Islet of Langerhans (tissue), 1 donor: ENCODE measurements around the gene LTB4R2.
"Not testable (repeated sequence)": the region's sequence is repeated elsewhere in the genome, so short reads cannot be mapped to it uniquely, and the experiment has no call there.

Experiments used
- FAIRE-seq: peaks from one replicate; lab custom pipeline; 2011; peaks lifted over from hg19 to GRCh38; lab: Jason Lieb, UNC

The LTB4R2 gene

DNA sequence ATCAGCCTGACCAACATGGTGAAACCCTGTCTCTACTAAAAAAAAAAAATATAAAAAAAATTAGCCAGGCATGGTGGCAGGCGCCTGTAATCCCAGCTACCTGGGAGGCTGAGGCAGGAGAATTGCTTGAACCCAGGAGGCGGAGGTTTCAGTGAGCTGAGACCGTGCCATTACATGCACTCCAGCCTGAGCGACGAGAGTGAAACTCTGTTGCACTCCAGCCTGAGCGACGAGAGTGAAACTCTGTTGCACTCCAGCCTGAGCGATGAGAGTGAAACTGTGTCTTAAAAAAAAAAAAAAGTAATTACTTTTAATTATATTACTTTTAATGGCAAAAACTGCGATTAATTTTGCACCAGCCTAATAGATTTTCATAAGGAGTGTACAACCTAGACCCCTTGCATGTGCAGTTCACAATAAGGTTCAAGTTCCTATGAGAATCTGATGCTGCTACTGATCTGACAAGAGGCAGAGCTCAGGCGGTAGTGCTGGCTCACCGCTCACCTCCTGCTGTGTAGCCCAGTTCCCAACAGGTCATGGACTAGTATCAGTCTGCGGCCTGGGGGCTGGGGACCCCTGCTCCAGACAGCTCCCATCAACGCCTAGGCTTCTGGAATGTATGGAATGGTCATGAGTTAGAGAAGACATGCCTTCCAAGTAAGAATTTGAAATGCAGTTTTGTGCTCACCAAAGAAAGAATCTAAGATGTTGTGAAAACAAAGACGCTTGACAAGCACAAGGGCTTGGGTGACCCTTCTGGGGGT, 11.5 kb downstream of the LTB4R2 start:
- no peak for FAIRE-seq

- FAIRE-seq: no peak
These were observed 12.7 kb downstream of the LTB4R2 start for GRCh38 chr14:24322672-24323071.

DNA sequence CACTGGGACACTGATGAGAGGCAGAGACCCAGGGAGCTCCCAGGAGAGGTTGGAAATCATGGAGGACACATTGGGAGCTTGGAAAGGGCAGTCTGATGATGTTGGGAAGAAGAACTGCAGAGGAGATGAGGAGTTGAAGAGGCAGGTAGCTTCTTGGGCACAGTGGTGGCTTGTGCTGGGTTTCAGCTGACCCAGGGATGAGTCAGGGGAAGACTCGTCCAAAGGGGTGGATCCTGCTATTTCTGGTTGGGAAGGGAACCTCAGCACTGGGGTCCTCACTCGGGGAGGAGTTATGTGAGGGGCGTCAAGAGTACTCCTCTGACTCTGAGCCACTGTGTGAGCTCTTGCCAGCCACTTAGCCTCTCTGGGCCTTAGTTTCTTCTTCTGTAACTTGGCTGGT, 13.4 kb downstream of the LTB4R2 start:
- FAIRE-seq: no peak

- FAIRE-seq: no peak
These were observed 14.1 kb downstream of the LTB4R2 start for GRCh38 chr14:24324024-24324423.

DNA sequence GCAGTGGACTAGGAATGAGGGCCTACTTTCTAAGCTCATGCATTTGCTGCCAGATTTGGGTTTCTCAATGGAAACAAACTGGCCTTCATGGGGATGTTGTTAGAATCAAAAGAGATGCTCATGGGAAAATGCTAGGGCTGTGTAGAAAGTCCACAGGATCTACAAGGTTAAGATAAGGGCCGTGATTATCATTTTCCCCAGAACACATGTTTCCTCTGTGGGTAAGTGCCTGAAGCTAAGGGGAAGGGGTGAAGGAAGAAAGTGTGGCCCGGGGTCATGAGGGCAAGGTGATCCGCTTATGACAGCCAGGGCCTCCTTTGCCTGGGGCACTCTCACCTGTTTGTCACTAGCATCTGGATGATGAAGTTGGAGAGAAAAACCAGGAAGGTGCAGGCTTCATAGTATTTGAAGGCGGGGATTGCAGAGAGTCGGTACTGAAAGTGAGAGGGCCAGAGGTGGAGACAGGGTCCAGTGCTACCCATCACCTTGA, 15.1 kb downstream of the LTB4R2 start:
- no peak for FAIRE-seq

DNA sequence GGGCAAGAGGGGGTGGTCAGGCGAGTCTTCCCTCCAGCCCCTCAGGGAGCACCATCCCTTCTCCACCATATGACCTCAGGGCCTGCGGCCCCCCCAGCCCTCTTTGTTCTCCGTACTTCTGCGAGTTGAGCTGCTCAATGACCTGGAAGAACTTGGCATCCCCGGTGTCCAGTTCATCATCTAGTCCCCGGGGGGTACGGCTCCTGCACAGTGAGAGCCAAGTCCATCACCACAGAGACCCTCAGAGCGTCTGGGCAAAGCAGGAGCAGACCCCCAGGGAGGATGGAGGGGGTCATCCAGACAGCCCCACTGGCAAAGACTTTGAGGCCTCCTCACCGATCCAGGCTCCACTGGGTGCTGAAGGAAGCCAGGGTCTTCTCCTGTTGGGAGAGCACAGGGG, 16.0 kb downstream of the LTB4R2 start:
- no peak for FAIRE-seq

DNA sequence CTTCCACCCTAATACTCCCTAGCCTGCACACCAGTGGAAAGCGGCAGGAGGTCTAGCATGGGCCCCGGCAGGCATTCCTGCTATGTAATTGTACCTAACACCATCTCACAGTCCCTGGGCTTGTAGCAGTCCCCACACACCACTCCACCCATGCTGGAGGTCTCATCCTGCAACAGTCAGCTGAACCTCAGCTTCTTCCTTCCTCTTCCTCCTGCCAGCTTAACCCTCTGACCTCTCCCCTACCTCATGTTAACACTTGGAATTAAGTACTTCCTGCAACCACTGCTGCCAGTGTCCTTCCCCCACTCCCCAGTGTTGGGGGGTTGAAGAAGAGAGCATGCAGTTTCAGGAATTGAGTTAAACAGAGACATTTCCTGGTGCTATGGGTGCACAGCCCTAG, 17.4 kb downstream of the LTB4R2 start:
- no peak for FAIRE-seq

DNA sequence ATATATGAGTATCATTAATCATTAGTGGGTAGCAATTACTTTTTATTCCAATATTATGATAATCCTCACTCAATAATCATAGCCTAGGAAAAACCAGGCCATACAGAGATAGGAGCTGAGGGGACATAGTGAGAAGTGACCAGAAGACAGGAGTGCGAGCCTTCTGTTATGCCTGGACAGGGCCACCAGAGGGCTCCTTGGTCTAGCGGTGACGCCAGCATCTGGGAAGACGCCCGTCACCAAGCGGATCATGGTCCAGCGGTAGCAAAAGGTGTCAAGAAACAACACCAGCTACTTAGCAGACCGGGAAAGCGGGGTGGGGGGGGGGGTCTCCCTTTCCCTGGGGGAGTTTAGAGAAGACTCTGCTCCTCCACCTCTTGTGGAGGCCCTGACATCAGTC, 18.0 kb downstream of the LTB4R2 start:
- not testable (repeated sequence) for FAIRE-seq

DNA sequence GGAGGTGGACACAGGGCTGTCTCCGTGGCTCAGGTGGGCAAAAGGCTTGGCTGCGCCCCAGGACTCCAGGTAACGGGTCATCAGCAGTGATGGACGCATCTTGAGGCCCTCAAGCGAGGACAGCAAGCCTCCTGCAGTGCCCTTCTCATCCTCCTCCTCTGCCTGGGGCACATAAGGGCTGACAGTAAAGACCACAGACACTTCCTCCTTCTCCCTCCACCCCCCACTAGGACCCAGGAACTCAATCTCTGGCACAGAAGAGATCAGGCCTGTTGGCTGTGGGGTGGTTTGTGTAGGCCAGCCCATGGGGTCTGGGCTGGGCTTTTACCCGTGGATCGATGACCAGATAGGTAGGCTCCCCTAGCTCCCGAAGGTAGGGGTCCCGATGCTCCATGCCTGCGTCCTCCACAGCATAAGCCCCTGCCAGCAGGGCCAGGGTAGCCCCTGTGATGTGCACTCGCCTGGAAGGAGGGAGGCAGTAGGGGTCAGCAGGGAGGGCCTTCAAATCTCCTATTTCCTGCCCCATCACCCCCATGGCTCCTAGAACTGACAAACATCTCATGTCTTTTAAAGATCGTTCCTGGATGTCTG, 19.2 kb downstream of the LTB4R2 start:
- FAIRE-seq: no peak

GRCh38 chr14:24329736-24330135, 19.8 kb downstream of the LTB4R2 start:
- FAIRE-seq: no peak

DNA sequence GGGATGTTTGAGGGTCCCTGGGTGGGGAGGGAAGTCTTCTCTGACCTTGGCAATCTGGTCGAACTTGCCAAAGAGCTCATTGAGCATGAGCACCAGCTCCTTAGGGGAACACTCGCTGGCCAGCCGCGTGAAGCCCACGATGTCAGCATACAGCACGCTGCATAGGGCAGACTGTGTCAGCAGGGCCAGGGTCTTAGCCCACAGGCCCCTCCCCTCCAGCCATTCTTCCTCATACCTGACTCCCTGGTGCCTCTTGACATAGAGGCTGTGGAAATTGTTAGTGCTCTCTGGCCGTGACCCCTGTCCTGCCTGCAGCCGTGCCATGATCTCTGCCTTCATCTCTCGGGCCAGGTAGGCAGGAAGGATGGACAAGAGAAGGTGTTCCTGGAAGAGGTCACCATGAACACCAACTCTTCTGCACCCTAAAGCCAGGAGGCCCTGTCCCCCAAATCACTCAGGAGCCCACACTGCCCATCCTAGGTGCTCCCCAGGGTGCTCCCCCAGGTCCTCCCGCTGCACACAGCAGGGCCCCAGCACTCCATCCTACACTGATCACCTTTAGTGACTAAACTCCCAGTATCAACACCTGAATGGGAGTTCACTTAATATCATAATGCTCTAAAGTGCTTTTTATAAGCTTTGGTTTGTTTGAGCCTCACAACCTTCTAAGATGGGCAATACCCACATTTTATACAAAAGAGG, 21.2 kb downstream of the LTB4R2 start:
- no peak for FAIRE-seq

DNA sequence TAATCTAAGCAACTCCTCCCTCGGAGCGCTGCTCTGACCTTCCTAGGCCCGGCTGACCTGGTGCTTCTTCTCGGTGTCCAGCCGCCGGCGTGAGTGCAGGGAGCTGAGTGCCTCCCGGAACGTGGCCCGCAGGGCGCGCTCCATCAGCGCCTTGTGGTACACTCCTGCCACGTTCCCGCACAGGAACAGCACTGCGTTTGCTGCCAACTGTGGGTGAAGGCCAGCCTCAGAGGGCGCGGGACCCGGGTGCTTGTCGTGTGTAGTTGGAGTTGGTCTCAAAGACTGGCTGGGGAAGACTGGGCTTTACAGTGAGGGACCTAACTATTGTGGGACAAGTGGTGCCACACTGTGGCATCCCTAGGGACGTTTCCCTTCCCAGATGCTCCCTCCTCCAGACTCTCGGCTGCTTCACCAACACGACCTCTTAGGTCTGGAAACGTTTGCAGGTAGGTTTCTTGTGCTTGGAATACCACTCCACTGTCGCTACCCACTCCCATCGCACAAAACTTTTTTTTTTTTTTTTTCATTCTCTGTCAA, 21.9 kb downstream of the LTB4R2 start:
- FAIRE-seq: no peak

GRCh38 chr14:24332268-24332993, 22.5 kb downstream of the LTB4R2 start:
- FAIRE-seq: peak; percentile 21

- FAIRE-seq: no peak
These were observed 24.7 kb downstream of the LTB4R2 start, which contains the start of gene ADCY4 for GRCh38 chr14:24334431-24335291. Gene ADCY4 (minus strand): TSS chr14:24335071. CDS start chr14:24334652, 419 bp downstream.

DNA sequence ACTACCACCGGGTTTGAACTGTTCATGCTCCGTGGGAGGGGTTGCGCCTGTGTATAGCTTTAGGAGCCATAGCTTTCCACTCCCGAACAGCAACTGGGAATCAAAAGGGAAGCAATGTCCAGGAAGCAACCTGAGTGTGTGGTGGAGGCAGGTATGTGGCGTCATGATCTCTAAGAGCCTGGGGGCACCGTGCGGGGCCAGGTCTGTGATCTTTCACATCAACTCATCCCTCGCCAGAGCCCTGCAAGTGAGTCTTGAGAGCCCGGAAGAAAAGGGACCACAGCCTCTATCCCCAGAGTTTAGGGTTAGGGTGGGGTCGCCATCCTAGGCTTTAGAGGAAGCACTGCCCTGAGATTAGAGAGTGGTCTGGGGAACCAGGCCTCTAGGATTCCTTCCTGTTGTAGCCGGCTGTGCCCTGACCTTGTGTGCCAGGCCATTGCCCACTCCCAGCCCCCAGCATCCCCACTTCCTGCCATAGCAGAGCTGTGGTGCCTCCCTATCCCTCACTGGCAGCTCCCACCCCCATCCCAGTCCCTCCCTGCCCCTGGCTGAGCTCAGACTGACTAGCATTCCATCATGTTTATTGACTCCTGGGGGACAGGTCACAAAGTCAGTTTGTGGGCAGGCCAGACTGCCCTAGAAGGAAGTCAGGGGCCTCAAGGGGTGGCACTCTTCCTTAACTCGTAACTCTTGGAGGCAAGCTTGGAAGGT, 25.7 kb downstream of the LTB4R2 start:
- FAIRE-seq: no peak

DNA sequence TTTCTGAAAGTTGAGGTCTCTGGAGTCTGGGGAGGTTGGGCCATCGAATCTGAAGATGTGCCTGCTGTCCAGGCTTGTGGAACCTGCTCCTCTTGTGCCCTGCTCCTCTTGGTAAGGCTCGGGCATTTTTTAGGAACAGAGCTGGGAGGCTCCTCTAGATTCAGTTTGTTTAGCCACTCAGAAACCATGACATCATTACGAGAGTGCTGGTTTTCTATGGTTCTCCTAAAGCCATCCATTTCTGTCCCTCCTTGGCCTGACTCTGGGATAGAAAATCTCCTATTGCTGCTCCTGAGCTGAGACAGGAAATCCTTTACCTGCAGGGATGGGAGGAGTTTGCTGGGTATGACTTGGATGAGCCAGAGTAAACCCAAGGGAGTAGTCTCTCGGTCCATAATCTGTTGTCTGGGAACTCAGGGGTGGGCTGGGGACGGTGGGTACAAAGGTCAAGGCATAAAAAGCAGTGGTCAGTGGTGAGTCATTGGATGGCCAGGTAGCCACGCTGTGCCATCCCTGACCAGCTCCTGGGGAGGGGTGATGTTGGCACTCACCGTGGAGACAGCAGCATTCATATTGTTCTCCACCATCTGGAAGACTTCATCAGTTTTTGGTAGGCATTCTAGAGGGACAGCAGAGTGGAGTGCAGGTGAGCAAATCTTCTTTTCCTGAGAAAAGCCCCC, 27.3 kb downstream of the LTB4R2 start:
- FAIRE-seq: no peak

GRCh38 chr14:24337824-24338175, 27.9 kb downstream of the LTB4R2 start:
- no peak for FAIRE-seq

GRCh38 chr14:24338843-24339242, 28.9 kb downstream of the LTB4R2 start:
- FAIRE-seq: no peak

DNA sequence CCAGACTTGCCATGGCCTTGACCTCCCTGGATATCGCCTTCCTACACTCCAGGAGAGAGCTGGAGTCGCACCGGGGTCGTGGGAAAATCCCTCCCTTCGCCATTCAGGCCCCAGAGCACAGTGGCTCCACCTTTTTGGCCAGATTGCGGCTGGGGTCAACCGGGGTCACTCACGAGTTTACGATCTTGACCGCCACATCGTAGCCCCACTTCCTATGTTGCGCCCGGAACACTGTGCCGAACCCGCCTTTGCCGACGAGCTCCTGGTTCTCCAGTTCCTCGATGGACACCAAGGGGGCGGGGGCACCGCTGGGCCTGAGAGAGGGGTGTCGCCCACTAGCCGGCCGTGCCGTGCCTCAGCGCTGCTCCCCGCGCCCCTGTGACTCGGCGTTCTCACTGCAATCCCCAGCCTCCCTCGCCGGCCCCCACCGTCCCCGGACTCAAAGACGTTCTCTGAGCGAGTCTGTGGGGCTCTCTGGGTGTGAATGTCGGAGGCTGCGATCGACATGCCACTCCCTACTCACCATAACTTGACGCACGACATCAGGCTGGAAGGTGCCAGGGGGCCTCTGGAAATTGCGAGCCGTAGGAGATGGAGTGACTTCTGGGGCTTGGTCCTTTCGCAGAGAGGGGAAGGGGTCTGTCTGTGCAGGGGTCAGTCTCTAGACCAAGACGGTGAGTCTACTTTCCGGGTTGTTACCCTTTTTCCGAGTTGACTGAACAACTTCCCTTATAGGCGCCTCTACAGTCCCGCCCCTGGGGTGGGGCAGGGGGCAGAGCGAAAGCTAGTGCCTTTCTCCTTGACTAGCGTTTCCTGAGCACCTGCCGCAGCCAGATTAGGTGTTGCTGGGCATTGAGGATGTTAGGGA, 29.6 kb downstream of the LTB4R2 start, which contains the start of gene RIPK3:
RIPK3 (minus strand) TSS at position 708 of the 868 bp plus-strand sequence; CDS start at position 543, 165 bp downstream.
- no peak for FAIRE-seq
